NCI-H128 (cell line): Measurements from ENCODE around the gene MEAF6.
"Not testable (repeated sequence)": the region's sequence is repeated elsewhere in the genome, so short reads cannot be mapped to it uniquely, and the experiment has no call there.

Source experiments
- DNase-seq: peaks from one replicate; lab custom pipeline; 2025; ENCODE audit not compliant: unreplicated experiment; lab: John Stamatoyannopoulos, UW

The MEAF6 gene

DNA sequence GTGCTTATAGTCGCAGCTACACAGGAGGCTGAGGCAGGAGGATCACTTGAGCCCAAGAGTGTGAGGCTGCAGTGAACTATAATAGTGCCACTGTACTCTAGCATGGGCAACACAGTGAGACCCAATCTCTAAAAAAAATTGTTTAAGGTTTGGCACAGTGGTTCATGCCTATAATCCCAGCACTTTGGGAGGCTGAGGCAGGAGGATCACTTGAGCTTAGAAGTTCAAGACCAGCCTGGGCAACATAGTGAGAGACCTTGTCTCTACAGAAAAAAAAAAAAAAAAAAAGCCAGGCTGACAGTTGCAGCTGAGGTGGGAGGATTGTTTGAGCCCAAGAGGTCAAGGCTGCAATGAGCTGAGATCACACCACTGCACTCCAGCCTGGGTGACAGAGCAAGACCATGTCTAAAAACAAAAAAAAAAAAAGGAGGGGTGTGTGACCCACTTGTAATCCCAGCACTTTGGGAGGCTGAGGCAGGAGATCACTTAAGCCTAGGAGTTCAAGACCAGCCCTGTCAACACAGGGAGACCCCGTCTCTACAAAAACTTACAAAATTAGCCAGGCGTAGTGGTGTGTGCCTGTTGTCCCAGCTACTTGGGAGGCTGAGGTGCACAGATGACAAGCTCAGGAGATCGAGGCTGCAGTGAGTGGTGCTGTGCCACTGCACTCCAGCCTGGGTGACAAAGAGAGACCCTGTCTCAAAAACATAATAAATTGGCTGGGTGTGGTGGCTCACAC, 18.0 kb upstream of the MEAF6 start:
- DNase-seq: not testable (repeated sequence)

DNA sequence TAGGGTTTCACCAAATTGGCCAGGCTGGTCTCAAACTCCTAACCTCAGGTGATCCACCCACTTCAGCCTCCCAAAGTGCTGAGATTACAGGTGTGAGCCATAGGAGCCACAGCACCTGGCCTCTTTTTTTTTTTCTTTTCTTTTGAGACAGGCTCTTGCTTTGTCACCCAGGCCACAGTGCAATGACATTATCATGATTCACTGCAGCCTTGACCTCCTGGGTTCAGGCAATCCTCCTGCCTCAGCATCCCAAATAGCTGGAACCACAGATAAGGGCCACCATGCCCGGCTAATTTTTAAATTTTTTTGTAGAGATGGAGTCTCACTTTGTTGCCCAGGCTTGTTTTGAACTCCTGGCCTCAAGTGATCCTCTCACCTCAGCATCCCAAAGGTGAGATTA, 15.3 kb upstream of the MEAF6 start:
- not testable (repeated sequence) for DNase-seq

DNA sequence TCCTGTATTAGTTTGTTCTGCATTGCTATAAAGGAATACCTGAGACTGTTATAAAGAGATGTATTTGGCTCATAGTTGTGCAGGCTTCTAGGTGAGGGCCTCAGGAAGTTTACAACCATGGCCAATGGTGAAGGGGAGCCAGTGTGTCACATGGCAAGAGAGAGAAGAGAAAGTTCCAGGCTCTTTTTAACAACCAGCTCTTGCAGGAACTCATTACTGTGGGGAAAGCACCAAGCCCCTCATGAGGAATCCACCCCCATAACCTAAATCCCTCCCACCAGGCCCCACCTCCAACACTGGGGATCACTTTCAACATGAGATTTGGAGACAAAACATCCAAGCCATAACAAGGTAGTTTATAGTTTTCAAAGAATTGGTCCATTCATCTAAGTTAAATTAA, 5.0 kb upstream of the MEAF6 start:
- no peak for DNase-seq

DNA sequence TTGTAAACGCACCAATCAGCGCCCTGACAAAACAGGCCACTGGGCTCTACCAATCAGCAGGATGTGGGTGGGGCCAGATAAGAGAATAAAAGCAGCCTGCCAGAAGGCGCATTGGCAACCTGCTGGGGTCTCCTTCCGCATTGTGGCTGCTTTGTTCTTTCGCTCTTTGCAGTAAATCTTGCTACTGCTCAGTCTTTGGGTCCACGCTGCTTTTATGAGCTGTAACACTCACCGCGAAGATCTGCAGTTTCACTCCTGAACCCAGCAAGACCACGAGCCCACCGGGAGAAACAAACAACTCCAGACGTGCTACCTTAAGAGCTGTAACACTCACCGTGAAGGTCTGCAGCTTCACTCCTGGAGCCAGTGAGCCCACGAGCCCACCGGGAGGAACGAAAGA, 4.4 kb upstream of the MEAF6 start:
- DNase-seq: not testable (repeated sequence)

DNA sequence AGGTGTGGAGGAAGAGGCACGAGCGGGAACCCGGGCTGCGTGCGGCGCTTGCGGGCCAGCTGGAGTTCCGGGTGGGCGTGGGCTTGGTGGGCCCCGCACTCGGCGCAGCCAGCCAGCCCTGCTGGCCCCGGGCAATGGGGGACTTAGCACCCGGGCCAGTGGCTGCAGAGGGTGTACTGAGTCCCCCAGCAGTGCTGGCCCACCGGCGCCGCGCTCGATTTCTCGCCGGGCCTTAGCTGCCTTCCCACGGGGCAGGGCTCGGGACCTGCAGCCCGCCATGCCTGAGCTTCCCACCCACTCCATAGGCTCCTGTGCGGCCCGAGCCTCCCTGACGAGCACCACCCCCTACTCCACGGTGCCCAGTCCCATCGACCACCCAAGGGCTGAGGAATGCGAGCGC, 3.7 kb upstream of the MEAF6 start:
- DNase-seq: not testable (repeated sequence)

DNA sequence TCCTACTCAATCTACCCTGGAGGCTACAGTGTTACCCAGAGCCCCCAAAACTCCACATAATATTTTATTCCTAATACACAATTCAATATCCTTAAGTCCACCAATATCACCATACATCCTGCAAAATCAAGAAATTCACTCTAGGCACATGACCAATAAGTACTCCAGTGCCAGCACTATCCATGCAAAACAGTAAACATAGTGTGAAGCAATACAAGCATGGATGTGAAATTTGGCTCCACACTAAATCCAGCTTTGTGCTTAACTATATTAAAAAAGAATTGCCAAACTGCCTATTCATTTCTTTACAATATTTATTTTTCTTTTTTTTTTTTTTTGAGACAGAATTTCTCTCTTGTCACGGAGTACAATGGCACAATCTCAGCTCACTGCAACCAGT, 3.0 kb upstream of the MEAF6 start:
- DNase-seq: no peak

DNA sequence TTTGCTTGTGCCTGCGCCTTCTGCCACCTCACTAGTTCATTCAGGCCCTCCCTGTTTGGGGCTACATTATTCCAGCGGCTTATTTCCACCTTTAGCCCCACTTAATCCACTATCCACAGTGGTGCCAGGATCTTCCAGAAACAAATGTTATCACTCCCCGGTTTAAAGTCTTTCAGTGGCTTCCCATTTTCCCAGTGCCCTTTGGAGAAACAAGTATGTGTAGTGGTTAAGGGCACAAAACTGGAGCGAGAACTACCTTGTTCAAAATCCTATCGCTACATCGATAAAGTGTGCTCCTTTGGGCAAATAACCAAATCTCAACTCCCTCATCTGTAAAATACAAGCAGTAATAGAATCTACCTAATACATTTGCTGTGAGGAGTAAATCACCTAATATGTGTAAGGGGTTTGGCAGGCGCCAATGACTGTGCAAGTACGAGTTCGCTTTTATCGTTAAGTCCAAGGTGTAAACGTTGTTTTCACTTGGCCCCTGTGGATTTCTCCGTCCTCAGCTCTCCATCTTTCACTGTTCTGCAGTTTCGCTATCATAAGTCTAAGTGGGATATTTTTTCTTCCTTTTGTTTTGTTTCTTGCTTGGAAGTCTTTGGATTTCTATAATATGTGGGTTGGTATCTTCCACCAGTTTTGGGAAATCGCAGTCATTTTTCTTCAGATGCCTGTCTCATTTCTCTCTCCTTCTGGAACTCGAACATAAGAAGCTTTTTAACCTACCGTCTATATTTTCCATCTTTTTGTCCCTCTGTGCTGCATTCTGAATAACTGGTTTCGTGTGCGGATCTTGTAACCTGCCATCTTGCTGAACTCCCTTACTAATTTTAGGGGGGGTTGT, 844 bp upstream of the MEAF6 start:
- no peak for DNase-seq

DNA sequence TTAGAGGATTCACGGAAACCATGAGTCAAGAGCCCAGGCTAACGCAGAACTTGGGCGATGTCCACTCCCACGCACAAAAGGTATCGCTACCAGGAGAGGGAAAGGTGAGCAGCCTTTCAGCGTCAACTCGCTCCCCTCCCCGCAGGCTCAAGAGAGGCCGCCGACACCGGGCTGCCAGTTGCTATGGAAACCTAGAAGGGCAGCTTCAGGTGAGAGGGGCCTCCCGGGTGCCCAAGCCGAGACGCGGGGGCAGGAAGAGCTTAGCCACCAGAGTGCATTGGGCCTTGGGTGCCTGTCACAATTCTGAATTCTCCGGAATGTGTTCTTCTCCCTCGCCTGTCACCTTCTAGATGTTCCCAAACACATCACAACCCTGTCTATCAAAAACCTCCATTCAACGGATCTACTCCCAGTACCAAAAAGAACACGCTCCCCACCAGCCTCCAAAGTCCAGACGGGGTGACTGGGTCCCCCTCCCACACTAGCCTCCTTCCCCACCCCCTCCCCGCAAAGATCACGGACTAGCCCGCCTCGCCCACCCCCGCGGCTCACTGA, 694 bp downstream of the MEAF6 start:
- peak; percentile 15 for DNase-seq

DNA sequence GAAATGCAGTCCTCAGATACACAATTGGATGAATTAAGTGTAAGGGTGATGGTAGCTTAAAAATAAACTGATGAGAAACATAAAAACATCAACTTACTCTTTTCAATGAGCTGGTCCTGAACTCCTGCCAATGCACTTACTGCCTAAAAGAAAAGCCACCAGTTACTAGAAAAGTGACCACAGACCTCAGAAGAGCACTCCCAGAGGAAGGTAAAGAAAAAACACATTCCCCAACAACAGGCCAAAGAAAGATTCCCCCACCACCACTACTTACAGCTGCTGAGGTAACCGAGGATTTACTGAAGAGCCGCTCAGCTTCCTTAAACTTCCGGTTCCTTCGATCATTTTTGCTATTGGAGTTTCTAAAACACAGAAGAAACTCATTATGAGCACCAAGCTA, 5.4 kb downstream of the MEAF6 start:
- DNase-seq: no peak

DNA sequence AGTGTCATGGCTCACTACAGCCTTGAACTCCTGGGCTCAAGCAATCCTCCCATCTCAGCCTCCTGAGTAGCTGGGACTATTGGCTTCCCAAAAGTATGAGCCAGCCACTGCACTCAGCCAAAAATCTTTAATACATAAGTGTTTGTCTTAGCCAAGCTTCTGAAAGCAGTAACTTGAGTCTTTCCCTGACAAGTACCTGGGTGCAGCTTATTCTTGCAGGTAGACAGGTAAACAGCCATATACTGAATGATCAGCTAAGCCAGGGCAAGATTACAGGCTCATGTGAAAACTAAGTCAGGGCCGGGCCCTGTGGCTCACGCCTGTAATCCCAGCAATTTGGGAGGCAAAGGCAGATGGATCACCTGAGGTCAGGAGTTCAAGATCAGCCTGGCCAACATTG, 7.8 kb downstream of the MEAF6 start:
- DNase-seq: no peak

DNA sequence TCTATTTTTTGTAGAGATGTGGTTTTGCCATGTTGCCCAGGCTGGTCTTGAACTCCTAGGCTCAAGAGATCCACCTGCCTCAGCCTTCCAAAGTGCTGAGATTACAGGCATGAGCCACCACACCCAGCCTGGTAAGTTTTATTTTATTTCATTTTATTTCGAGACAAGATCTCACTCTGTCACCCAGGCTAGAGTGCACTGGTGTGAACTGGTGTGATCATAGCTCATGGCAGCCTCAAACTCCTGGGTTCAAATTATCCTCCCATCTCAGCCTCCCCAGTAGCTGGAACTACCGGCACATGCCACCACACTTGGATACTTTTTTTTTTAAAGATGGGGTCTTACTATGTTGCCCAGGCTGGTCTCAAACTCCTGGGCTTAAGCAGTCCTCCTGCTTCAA, 11.8 kb downstream of the MEAF6 start:
- not testable (repeated sequence) for DNase-seq

DNA sequence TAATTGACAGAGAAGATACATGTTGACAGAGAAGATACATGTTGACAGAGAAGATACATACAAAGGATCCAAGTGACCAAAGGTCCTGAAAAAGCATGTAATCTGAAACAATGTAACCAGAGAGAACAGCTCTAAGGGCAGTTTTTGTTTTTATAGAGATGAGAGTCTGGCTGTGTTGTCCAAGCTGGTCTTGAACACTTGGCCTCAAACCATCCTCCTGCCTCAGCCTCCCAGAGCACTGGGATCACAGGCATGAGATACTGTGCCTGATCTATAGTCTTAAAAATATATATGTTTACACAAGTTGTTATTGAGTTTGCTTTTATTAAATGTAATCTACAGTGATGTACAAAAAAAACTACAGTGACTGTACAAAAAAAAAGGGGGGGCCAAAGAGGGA, 12.5 kb downstream of the MEAF6 start:
- DNase-seq: no peak

DNA sequence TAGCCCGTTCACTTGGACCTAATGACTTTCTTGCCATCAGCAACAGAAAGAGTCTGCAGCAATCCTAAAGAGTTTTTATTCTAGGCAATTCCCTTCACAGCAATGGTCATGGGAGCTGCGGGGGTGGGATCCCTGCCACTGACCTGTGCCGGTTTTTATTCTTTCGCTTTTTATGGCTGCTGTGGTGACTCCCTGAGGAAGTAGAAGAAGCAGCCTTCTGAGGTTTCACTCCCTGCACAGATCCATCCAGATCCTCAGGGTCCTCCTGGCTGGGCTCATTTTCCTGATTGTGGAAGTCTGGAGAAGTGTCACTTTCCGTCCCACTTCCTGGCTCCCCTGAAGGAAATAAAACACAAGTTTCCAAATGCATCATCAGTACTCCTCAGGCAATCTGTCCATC, 12.9 kb downstream of the MEAF6 start:
- DNase-seq: no peak

DNA sequence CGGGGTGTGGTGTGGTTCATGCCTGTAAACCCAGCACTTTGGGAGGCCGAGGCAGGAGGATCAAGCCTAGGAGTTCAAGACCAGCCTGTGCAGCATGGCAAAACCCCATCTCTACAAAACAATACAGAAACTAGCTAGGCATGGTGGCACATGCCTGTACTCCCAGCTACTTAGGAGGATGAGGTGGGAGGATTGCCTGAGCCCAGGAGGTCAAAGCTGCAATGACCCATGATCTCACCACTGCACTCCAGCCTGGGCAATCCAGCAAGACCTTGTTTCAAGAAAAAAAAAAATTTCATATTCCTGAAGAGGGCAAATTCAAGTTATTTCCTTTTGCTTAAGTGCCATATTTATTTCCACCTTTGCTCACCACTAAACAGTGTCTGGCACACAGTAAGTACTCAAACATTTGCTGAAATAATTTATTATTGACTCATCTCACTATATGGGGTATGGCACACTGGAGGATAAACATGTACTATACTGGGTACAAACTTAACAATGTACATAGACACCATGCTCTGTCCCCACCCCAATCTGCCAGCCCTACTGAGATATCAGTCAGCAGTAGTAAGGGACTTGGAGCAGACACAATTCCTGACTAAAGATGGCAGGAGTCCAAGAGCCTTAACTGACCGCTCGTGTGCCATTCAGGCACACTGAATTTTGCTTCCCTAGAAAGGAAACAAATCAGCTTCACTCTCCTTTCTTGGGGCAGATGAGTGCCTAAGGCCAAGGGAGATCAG, 15.5 kb downstream of the MEAF6 start:
- DNase-seq: no peak

DNA sequence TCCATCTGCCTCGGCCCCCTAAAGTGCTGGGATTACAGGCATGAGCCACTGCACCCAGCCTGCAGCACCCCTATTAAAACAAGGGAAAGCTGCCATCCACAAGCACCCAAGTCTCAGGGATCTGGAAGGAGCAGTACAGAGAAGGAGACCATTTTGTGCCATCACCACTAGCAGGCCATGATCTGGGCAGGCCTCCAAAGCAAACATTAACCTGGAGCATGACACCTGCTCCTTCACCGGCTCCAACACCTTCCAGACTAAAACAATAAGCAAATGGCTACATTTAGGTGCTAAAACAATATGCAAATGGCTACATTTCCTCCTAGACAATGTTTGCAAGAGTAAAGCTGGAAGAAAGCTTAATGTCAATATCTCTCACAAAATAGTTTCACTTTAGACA, 16.7 kb downstream of the MEAF6 start:
- peak; percentile 28 for DNase-seq

DNA sequence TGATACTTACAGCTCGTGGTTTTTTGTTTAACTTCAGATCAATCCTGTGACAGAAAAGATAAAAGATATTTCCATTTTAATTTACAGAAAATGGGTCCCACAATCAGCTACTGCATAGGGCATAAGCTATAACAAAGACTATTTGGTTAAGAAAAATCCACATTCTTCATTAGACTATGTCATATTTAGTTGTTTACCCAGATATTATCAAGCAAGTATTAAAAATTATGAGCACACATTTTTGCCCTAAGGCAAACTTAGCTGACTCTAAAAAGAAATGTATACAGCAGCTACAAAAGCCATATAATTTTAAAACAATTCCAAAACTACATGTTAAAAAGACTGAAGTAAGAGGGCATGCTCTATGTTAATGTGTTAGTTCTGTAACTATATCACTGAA, 18.7 kb downstream of the MEAF6 start:
- DNase-seq: no peak

DNA sequence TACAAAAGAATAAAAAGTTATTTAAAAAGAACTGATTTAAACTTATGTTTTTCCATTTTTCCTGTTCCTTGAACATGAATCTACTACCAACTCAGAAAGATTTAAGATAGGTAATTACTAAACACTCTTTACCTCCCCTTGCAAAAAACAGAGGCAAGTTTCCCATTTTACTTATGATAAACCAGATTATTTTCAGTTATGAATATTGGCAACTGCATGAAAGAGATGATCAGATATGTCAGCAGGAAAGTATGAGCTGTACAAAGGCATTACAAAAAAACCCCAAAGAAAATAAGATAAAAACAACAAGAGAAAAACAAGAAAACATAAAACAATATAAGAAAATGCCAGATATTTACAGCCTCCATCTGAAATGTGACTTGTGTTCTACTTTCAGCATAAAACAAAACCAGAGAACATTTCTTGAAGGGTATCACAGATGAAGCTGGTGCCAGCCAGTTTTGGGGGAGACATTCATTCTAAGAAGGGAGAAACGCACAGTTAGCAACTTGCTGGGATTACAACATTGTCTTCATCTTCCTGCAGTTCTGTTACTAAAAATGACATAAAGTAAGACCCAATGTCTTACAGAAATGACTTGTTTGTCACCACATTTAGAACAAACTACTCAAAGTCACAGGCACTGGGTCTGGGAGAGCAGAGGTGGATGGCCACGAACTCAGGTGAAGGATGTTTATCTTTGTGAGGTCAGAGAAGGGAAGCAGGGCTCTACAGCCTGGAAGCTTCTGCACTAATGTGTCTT, 21.0 kb downstream of the MEAF6 start:
- no peak for DNase-seq

DNA sequence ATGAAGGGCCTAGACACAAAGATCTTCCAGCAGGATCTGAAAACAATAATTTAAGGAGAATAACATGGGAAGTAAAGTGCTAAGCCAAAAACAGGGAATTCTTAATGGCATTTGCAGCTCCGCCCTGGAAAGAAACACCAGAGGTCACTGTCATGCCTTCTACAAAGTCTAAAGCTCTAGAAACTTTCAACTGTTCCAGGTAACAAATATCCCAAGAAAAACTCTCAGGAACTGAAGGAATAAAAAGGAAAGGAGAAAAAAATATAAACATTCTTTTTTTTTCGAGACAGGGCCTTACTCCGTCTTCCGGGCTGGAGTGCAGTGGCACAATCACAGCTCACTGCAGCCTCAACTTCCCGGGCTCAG, 27.0 kb downstream of the MEAF6 start:
- DNase-seq: no peak

DNA sequence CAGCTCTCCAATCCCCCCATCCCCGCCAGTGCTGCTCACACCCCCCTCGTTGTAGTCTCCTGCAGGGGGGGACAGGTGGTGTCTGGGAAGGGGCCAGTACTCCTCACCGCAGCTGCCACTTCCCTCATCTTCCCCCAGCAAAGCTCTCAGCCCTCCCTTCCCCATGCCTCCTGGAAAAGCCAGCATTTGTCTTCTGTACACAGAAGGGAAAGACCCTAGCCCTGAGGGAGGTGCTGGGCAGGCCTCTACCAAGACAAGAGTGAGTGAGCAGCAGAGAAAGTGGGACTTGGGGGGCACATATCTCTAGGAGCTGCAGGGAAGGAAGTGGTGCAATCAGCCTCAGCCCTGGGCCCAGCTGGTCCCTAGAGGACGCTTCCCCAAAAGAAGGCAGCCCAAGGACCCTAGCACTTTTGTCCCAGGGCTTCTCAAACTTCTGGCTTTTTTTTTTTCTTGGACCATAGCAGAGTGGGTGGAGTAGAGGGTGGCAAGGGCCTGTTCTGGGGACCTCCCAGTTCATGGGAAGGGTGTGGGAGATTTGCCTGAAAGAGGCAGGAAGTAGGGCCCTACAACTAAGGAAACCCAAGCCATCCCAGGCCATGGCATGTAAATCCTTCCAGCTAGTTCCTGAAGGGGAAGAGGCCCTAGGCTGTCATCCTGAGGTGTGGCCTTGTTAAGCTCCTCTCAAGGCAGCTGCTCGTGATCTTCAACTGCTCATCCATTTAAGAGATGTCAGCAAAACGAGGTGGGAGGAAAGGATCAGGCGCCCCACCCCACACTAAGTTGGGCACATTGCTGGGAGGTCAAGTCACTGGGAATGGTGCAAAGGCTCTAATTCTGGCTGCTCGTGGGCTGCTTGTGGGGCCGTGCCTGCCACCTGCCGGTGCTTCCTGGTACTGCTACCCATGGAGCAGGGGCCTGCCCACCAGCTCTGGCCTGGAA, 27.6 kb downstream of the MEAF6 start:
- DNase-seq: peak; percentile 8
